ENCODE results near the gene ZPR1. TPM values are rescaled to one million over a fixed set of nuclear protein-coding genes. Genes with fewer than 3 reads are reported as not detected.
A peak's percentile ranks its signal among the peaks of the same experiment; 100 is the strongest.

Gene ZPR1
- total RNA-seq, 4 donors from 2014 or later: 13.1 to 20.9 (median 16.4) TPM

DNA sequence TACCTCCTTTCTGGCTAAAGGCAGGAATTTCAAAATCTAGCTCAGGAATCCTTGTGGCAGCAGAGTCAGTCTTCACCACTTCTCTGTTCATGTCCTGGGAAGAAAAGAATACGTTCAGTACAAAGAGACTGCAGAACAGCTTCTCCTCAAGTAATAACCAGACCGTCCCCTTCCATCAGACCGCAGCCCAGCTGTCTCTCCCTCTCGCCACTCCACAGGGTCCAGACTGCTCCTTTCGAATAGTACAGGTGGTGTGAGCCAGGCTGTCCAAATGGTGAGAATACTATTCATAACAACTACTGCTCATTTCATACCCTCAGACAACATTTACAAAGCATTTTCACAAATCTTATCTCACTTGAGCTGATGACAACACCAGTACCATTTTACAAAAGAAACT, 857 bp downstream of the ZPR1 start:
- H3K4me1 ChIP-seq: peaks cover 6 to 27% (median 23%) of the 10 kb centered on the region in 4 donors
- peak overlapping the region in 2 of 4 donors; percentile 91 to 92 for H3K27ac ChIP-seq
- 49% methylated on average over 5 of the region's 5 CpGs; no CpG with 5 or more reads in 1 of the 2 donors for WGBS, 2 donors (ENCODE audit: low coverage in 1 of 2)
- H3K9me3 ChIP-seq: no peaks in the 10 kb centered on the region
- peaks cover 0 to 45% (median 17%) of the 10 kb centered on the region in 4 donors for H3K36me3 ChIP-seq
- no peak for DNase-seq
- H3K4me3 ChIP-seq: peak overlapping the region; percentile 81 to 100 (median 92)
- intact Hi-C loops (cut with DNase I; ENCODE audit: low total_unique reads): no loop called here
- in situ Hi-C loops (cut with MboI; ENCODE audit: low pct_ligation_motif_present in 1 of 4, low pct_unique_long_range_greater_than_20kb in 1 of 4, low sequenced_read_pairs in 3 of 4): loop anchor here in 2 of 4 donors (25.0 kb wide), 1 partner anchor 325 kb away; no protein-coding TSS in a partner anchor
- TF ChIP-seq CTCF (IDR thresholded peaks at IDR 0.05) (no peak), POLR2AphosphoS5 (IDR thresholded peaks at IDR 0.05) (no peak), EP300 (IDR thresholded peaks at IDR 0.05; ENCODE audit: low read depth) (no peak), POLR2A (IDR thresholded peaks at IDR 0.05) (no peak)
- no peaks in the 10 kb centered on the region for H3K27me3 ChIP-seq

DNA sequence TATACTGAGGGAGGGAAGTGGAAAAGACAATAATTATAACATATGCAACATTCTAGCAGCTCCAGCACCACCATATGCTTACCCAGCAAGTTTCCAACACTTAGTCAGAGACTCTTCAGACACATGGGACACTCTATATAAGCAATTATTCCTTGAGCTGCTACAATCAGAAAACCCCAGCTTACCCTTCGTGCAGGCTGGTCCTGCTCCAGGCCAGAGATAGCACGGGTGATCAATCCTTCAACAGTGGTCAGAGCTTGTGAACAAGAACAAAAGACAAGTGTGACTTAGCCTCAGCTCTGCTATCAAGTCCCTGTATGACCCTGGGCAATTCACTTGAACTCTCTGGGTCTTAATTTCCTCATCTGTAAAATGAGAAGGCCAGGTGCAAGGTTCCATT, 1.5 kb downstream of the ZPR1 start:
- 84 to 100% methylated on average over 2 of the region's 2 CpGs for WGBS, 2 donors (ENCODE audit: low coverage in 1 of 2)

GRCh38 chr11:116782728-116783127, 5.1 kb downstream of the ZPR1 start:
- intact Hi-C loops (cut with DNase I; ENCODE audit: low total_unique reads): no loop called here
- H3K27ac ChIP-seq: no peak overlapping the region
- H3K4me3 ChIP-seq: no peak overlapping the region
- H3K9me3 ChIP-seq: no peaks in the 10 kb centered on the region
- peaks cover 6 to 12% (median 10%) of the 10 kb centered on the region in 4 donors for H3K4me1 ChIP-seq
- H3K27me3 ChIP-seq: no peaks in the 10 kb centered on the region
- H3K36me3 ChIP-seq: peaks cover 0 to 78% (median 35%) of the 10 kb centered on the region in 4 donors
- DNase-seq: no peak
- in situ Hi-C loops (cut with MboI; ENCODE audit: low pct_ligation_motif_present in 1 of 4, low pct_unique_long_range_greater_than_20kb in 1 of 4, low sequenced_read_pairs in 3 of 4): loop anchor here in 2 of 4 donors (25.0 kb wide), 1 partner anchor 330 kb away; no protein-coding TSS in a partner anchor
- TF ChIP-seq CTCF (IDR thresholded peaks at IDR 0.05) (no peak), POLR2AphosphoS5 (IDR thresholded peaks at IDR 0.05) (no peak), POLR2A (IDR thresholded peaks at IDR 0.05) (no peak), EP300 (IDR thresholded peaks at IDR 0.05; ENCODE audit: low read depth) (no peak)
- WGBS, 2 donors (ENCODE audit: low coverage in 1 of 2): 73 to 85% methylated on average over 2 to 4 of the region's 4 CpGs

More for the DNA sequence above, 1.5 kb downstream of the ZPR1 start:
- no peaks in the 10 kb centered on the region for H3K27me3 ChIP-seq
- H3K27ac ChIP-seq: no peak overlapping the region
- peaks cover 0 to 47% (median 18%) of the 10 kb centered on the region in 4 donors for H3K36me3 ChIP-seq
- TF ChIP-seq EP300 (IDR thresholded peaks at IDR 0.05; ENCODE audit: low read depth) (no peak), POLR2A (IDR thresholded peaks at IDR 0.05) (no peak), POLR2AphosphoS5 (IDR thresholded peaks at IDR 0.05) (no peak), CTCF (IDR thresholded peaks at IDR 0.05) (no peak)
- peaks cover 6 to 23% (median 19%) of the 10 kb centered on the region in 4 donors for H3K4me1 ChIP-seq
- in situ Hi-C loops (cut with MboI; ENCODE audit: low pct_ligation_motif_present in 1 of 4, low pct_unique_long_range_greater_than_20kb in 1 of 4, low sequenced_read_pairs in 3 of 4) (loop anchor here in 2 of 4 donors (25.0 kb wide), 1 partner anchor 326 kb away; no protein-coding TSS in a partner anchor), intact Hi-C loops (cut with DNase I; ENCODE audit: low total_unique reads) (no loop called here)
- no peak overlapping the region for H3K4me3 ChIP-seq
- DNase-seq: no peak
- H3K9me3 ChIP-seq: no peaks in the 10 kb centered on the region

DNA sequence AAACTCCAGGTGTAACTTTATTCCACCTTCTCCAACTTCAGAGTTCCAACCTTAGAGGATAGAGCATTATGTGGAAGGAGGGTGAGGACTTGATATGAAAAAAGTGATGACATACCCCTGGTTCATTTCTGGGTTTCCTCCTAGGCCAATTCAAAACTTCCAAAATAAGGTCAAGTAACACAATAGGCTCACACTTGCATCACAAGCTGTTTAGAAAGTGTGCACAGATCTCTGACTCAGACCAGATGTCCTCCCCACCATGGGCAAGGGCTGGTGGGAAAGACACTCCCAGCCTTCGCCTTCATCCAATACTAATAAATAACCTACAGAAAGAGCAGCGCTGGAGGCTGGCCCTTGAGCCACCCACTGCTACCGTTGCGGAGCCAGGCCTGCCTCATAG, 9.3 kb downstream of the ZPR1 start:
- Histone ChIP-seq H3K4me1 (peaks cover 0 to 6% (median 2%) of the 10 kb centered on the region in 4 donors), H3K4me3 (no peak overlapping the region), H3K36me3 (peaks cover 0 to 53% (median 25%) of the 10 kb centered on the region in 4 donors), H3K27me3 (no peaks in the 10 kb centered on the region), H3K9me3 (no peaks in the 10 kb centered on the region), H3K27ac (no peak overlapping the region)
- in situ Hi-C loops (cut with MboI; ENCODE audit: low pct_ligation_motif_present in 1 of 4, low pct_unique_long_range_greater_than_20kb in 1 of 4, low sequenced_read_pairs in 3 of 4): loop anchor here in 2 of 4 donors (25.0 kb wide), 1 partner anchor 334 kb away; no protein-coding TSS in a partner anchor
- intact Hi-C loops (cut with DNase I; ENCODE audit: low total_unique reads): no loop called here
- TF ChIP-seq CTCF (IDR thresholded peaks at IDR 0.05) (no peak), POLR2AphosphoS5 (IDR thresholded peaks at IDR 0.05) (no peak), POLR2A (IDR thresholded peaks at IDR 0.05) (no peak), EP300 (IDR thresholded peaks at IDR 0.05; ENCODE audit: low read depth) (no peak)
- WGBS, 2 donors (ENCODE audit: low coverage in 1 of 2): 94% methylated on average over 4 of the region's 4 CpGs; no CpG with 5 or more reads in 1 of the 2 donors
- DNase-seq: no peak

Data from transverse colon (tissue), 4 donors.